ENCODE results near the gene FLT3LG. TPM values are rescaled to one million over a fixed set of nuclear protein-coding genes. Genes with fewer than 3 reads are reported as not detected.
"Not testable (repeated sequence)": the region's sequence is repeated elsewhere in the genome, so short reads cannot be mapped to it uniquely, and the experiment has no call there.

Gene FLT3LG
- total RNA-seq, 2 experiments from 2014 or later = 112 to 151 TPM

DNA sequence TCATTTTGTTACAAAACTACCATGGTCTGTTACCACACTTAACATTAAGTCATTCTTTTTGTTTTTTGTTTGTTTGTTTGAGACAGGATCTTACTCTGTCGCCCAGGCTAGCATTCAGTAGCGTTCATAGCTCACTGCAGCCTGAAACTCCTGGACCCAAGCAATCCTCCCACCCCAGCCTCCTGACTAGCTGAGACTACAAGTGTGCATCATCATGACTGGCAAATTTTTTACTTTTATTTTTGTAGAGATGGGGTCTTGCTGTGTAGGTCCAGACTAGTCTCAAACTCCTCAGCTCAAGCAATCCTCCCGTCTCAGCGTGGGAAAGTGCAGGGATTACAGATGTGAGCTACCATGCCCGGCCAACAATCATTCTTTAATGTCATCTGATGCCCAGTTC lies 17.7 kb upstream of the FLT3LG start:
- H3K4me3 Mint-ChIP-seq = no peak overlapping the region
- CTCF ChIA-PET = interaction anchor here (2.7 to 14.2 kb wide), 3 partner anchors 14 to 20 kb away, joined by 7 to 185 read pairs (median 8); partner anchors contain the start of gene FLT3LG
- no peak for DNase-seq
- H3K27me3 Mint-ChIP-seq = no peaks in the 10 kb centered on the region
- no peaks in the 10 kb centered on the region for H3K9me3 Mint-ChIP-seq (ENCODE audit: low read depth)
- ATAC-seq = no peak
- H3K27ac Mint-ChIP-seq = peak overlapping the region; percentile 45
- H3K36me3 Mint-ChIP-seq = peaks cover 12% of the 10 kb centered on the region
- peaks cover 53% of the 10 kb centered on the region for H3K4me1 Mint-ChIP-seq

DNA sequence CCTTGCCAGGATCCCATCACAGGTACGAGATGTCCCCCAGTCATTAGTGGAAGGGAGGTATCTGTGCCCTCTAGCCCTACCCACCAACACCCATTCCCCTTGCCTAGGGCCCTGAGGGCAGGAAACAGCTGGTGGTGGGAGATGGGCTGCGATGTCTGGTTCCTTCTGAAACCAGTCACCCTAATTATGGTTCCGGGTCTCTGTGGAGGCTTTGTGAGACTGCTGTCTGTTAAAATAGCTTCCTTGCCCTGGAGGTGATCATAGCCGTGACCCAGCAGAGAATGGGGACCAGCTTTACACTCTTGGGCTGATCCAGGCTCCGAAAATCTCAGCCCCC lies 15.5 kb upstream of the FLT3LG start:
- DNase-seq = no peak
- H3K9me3 Mint-ChIP-seq (ENCODE audit: low read depth) = no peaks in the 10 kb centered on the region
- H3K36me3 Mint-ChIP-seq = peaks cover 8% of the 10 kb centered on the region
- H3K4me1 Mint-ChIP-seq = peaks cover 41% of the 10 kb centered on the region
- CTCF ChIA-PET = interaction anchor here (1.1 to 14.2 kb wide), 4 partner anchors 12 to 33 kb away, joined by 3 to 185 read pairs (median 6); partner anchors contain the start of gene FLT3LG
- ATAC-seq = no peak
- no peak overlapping the region for H3K4me3 Mint-ChIP-seq
- no peaks in the 10 kb centered on the region for H3K27me3 Mint-ChIP-seq
- peak overlapping the region; percentile 92 for H3K27ac Mint-ChIP-seq

DNA sequence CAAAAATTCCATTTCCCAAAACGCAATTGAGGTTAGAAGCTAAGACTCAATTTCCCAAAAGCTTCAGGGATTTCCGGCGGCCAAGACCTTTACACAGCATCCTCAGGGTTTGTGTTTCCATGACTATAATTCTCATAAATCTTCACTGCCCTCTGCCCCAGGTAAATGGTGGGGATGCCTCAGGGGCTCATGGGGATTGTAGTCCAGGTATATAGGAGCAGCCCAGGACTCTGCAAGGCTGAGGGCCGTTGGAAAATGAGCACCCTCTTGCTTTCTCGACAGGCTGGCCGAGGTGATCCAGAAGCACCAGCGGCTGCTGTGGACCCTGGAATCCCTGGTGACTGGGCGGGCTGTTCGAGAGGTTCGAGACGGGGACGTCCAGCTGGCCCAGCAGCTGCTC lies 14.6 kb upstream of the FLT3LG start:
- H3K27ac Mint-ChIP-seq = no peak overlapping the region
- DNase-seq = no peak
- H3K27me3 Mint-ChIP-seq = no peaks in the 10 kb centered on the region
- CTCF ChIA-PET = interaction anchor here (1.6 to 14.2 kb wide), 2 partner anchors 11 to 33 kb away, joined by 3 to 185 read pairs; partner anchors contain the start of gene FLT3LG
- ATAC-seq = no peak
- H3K4me1 Mint-ChIP-seq = peaks cover 37% of the 10 kb centered on the region
- no peaks in the 10 kb centered on the region for H3K9me3 Mint-ChIP-seq (ENCODE audit: low read depth)
- no peak overlapping the region for H3K4me3 Mint-ChIP-seq
- H3K36me3 Mint-ChIP-seq = peaks cover 10% of the 10 kb centered on the region

DNA sequence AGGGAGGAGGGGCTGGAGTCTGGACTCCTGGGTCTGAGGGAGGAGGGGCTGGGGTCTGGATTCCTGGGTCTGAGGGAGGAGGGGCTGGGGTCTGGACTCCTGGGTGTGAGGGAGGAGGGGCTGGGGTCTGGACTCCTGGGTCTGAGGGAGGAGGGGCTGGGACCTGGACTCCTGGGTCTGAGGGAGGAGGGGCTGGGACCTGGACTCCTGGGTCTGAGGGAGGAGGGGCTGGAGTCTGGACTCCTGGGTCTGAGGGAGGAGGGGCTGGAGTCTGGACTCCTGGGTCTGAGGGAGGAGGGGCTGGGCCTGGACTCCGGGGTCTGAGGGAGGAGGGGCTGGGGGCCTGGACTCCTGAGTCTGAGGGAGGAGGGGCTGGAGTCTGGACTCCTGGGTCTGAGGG lies 12.9 kb upstream of the FLT3LG start:
- CTCF ChIA-PET, H3K27me3 Mint-ChIP-seq: not testable (repeated sequence)
- peaks cover 14% of the 10 kb centered on the region for H3K36me3 Mint-ChIP-seq

DNA sequence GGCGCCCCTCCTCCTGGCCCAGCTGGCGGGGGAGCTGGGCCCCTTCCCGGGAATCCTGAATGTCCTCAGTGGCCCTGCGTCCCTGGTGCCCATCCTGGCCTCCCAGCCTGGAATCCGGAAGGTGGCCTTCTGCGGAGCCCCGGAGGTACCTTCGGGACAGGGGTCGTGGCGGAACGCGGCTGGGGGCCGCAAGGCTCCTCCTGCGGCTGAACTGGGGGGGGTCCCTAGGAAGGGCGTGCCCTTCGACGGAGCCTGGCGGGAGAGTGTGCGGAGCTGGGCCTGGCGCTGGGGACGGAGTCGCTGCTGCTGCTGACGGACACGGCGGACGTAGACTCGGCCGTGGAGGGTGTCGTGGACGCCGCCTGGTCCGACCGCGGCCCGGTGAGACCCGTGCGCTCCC lies 12.4 kb upstream of the FLT3LG start:
- DNase-seq (no peak), ATAC-seq (no peak)
- Mint-ChIP-seq H3K27ac (no peak overlapping the region), H3K27me3 (no peaks in the 10 kb centered on the region), H3K4me3 (no peak overlapping the region), H3K36me3 (peaks cover 14% of the 10 kb centered on the region), H3K4me1 (peaks cover 25% of the 10 kb centered on the region), H3K9me3 (ENCODE audit: low read depth) (no peaks in the 10 kb centered on the region)
- CTCF ChIA-PET = no interaction called here

More for the DNA sequence above, 12.9 kb upstream of the FLT3LG start:
- ATAC-seq; H3K27ac Mint-ChIP-seq; H3K4me3 Mint-ChIP-seq; H3K9me3 Mint-ChIP-seq (ENCODE audit: low read depth); DNase-seq: not testable (repeated sequence)
- peaks cover 29% of the 10 kb centered on the region for H3K4me1 Mint-ChIP-seq

DNA sequence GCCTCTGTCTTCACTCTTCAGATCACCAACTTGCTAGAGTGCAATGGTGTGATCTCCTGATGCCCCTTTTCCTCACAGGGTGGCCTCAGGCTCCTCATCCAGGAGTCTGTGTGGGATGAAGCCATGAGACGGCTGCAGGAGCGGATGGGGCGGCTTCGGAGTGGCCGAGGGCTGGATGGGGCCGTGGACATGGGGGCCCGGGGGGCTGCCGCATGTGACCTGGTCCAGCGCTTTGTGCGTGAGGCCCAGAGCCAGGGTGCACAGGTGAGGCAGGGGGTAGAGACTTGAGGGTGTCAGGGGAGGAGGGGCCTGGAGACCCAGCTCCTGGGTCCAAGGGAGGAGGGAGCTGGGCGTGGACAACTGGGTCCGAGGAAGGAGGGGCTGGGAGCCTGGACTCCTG lies 11.5 kb upstream of the FLT3LG start:
- no peak for ATAC-seq
- Mint-ChIP-seq H3K27me3 (no peaks in the 10 kb centered on the region), H3K4me1 (peaks cover 18% of the 10 kb centered on the region), H3K4me3 (no peak overlapping the region), H3K9me3 (ENCODE audit: low read depth) (no peaks in the 10 kb centered on the region), H3K27ac (no peak overlapping the region), H3K36me3 (peaks cover 14% of the 10 kb centered on the region)
- CTCF ChIA-PET = no interaction called here
- DNase-seq = no peak

DNA sequence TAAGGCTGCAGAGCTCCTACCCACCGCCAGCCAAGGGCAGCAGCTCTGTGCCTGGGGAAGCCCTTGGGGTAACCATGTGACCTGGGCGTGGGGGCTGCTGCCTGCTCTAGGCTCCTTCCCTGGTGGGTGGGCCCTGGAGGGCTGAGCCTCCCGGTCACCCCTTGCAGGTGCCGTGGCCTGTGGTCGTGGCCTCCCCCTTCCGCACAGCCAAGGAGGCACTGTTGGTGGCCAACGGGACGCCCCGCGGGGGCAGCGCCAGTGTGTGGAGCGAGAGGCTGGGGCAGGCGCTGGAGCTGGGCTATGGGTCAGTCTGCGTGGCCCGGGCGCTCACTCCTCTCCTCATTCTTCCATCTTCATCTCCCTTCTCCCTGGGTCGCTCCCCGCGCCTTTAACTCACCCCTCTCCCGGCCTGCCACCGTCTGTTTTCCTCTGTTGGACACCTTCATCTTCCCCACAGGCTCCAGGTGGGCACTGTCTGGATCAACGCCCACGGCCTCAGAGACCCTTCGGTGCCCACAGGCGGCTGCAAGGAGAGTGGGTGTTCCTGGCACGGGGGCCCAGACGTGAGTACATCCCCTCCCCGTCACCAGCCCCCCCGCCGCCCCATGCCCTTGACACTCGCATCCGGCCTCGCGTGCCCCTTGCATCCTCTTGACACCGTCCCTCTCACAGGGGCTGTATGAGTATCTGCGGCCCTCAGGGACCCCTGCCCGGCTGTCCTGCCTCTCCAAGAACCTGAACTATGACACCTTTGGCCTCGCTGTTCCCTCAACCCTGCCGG lies 9.9 kb upstream of the FLT3LG start:
- H3K36me3 Mint-ChIP-seq = peaks cover 15% of the 10 kb centered on the region
- H3K27me3 Mint-ChIP-seq = no peaks in the 10 kb centered on the region
- peaks cover 14% of the 10 kb centered on the region for H3K4me1 Mint-ChIP-seq
- peak overlapping the region; percentile 29 for H3K27ac Mint-ChIP-seq
- CTCF ChIA-PET = no interaction called here
- no peaks in the 10 kb centered on the region for H3K9me3 Mint-ChIP-seq (ENCODE audit: low read depth)
- ATAC-seq (no peak), DNase-seq (no peak)
- H3K4me3 Mint-ChIP-seq = no peak overlapping the region

DNA sequence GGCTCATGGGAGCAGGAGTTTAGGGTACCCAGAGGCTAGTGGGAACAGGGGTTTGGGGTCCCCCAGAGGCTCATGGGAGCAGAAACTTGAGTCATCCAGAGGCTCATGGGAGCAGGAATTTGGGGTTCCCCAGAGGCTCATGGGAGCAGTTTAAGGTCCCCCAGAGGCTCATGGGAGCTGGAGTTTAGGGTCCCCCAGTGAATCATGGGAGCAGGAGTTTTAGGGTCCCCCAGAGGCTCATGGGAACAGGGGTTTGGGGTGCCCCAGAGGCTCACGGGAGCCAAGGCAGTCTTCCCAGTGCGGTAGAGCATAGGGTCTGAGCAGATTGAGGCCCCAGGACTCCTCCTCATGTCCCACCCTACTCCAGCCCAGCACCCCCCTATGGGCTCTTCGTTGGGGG lies 8.6 kb upstream of the FLT3LG start:
- no peak for DNase-seq
- Mint-ChIP-seq H3K27ac (peak overlapping the region; percentile 19), H3K9me3 (ENCODE audit: low read depth) (no peaks in the 10 kb centered on the region), H3K36me3 (peaks cover 11% of the 10 kb centered on the region), H3K27me3 (no peaks in the 10 kb centered on the region), H3K4me3 (no peak overlapping the region), H3K4me1 (peaks cover 23% of the 10 kb centered on the region)
- no peak for ATAC-seq
- CTCF ChIA-PET = interaction anchor here (1.4 kb wide), 1 partner anchor 11 kb away, joined by 3 read pairs; no protein-coding TSS in a partner anchor

DNA sequence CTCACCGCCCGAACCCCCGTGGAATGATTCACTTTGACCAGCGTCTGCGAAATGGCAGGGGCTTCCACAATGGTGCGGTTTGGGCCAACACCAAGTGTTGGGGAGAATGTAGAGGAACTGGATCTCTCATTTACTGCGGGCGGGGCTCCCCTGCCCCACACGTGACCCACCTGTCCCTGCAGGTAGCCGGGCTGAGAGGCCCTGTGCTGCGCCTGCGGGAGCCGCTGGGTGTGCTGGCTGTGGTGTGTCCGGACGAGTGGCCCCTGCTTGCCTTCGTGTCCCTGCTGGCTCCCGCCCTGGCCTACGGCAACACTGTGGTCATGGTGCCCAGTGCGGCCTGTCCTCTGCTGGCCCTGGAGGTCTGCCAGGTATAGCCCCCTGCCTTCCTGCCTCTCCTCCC lies 5.8 kb upstream of the FLT3LG start:
- Mint-ChIP-seq H3K27ac (peak overlapping the region; percentile 99), H3K36me3 (peaks cover 9% of the 10 kb centered on the region), H3K9me3 (ENCODE audit: low read depth) (no peaks in the 10 kb centered on the region), H3K27me3 (no peaks in the 10 kb centered on the region), H3K4me3 (peak overlapping the region; percentile 69), H3K4me1 (peaks cover 46% of the 10 kb centered on the region)
- no peak for DNase-seq
- no peak for ATAC-seq
- CTCF ChIA-PET = interaction anchor here (7.4 kb wide), 1 partner anchor 14 kb away, joined by 185 read pairs; the partner anchor contains the start of genes ALDH16A1 and PIH1D1

DNA sequence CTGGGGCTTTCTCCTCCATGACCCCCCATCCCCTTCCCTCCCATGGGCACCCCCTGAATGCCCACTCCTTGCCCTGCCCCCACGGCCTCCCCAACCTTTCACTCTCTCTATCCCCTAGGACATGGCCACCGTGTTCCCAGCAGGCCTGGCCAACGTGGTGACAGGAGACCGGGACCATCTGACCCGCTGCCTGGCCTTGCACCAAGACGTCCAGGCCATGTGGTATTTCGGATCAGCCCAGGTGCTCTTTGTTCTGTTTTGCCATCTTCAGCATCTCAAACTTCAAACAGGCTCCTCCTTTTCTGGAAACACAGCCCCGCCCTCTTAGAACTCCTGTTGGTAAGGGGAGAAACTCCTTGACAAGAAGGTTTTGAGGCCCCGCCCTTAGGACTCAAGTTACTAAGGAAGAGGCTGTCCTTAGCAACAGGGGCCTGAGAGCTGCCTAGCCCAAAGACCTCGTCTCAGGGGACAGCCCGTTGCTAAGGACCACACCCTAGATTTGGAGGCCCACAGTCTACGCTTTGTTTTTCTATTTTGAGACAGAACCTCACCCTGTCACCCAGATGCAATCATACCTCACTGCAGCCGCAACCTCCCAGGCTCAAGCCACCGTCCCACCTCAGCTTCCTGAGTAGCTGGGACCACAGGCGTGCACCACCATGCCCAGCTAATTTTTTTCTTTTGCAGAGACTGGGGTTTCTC lies 5.1 kb upstream of the FLT3LG start:
- Mint-ChIP-seq H3K27ac (peak overlapping the region; percentile 99), H3K27me3 (no peaks in the 10 kb centered on the region), H3K4me3 (peak overlapping the region; percentile 69), H3K9me3 (ENCODE audit: low read depth) (no peaks in the 10 kb centered on the region), H3K4me1 (peaks cover 52% of the 10 kb centered on the region), H3K36me3 (peaks cover 9% of the 10 kb centered on the region)
- DNase-seq = peak; percentile 98
- ATAC-seq = peak; percentile 78
- CTCF ChIA-PET = interaction anchor here (0.7 to 7.4 kb wide), 17 partner anchors 15 to 203 kb away, joined by 3 to 185 read pairs (median 5); partner anchors contain the start of genes ALDH16A1, CD37, KASH5 and PIH1D1

DNA sequence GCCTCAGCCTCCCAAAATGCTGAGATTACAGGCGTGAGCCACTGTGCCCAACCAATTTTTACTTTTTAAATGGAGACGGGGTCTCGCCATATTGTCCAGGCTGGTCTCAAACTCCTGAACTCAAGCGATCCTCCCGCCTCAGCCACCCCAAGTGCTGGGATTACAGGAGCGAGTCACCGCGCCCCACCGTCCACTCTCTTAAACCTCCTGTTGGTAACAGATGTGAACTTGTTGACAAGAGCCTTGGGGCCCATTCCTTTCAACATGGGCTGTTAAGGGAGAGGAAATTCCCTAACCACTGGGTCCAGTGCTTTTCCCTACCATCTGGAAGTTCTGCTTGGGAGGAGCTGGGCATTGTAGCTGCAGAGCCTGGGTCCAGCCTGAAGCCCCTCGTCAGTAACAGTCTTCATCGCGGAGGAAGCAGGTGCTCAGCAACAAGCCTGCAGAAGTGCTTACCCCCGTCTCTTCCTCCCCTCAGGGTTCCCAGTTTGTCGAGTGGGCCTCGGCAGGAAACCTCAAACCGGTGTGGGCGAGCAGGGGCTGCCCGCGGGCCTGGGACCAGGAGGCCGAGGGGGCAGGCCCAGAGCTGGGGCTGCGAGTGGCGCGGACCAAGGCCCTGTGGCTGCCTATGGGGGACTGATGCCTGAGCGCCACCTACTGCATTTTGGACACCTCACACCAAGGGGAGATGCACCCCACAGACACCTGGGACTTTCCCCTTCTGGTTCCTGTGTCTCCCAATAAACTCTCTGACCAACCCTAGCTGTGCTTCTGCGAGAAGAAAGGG lies 4.0 kb upstream of the FLT3LG start:
- peaks cover 51% of the 10 kb centered on the region for H3K4me1 Mint-ChIP-seq
- CTCF ChIA-PET = interaction anchor here (0.6 to 7.4 kb wide), 37 partner anchors 16 to 245 kb away, joined by 3 to 185 read pairs (median 5); partner anchors contain the start of genes ALDH16A1, CD37, GFY and KASH5
- peak overlapping the region; percentile 99 for H3K27ac Mint-ChIP-seq
- H3K27me3 Mint-ChIP-seq = no peaks in the 10 kb centered on the region
- peaks cover 4% of the 10 kb centered on the region for H3K36me3 Mint-ChIP-seq
- H3K9me3 Mint-ChIP-seq (ENCODE audit: low read depth) = no peaks in the 10 kb centered on the region
- ATAC-seq = peak; percentile 65
- DNase-seq = peak; percentile 97
- peak overlapping the region; percentile 55 for H3K4me3 Mint-ChIP-seq

DNA sequence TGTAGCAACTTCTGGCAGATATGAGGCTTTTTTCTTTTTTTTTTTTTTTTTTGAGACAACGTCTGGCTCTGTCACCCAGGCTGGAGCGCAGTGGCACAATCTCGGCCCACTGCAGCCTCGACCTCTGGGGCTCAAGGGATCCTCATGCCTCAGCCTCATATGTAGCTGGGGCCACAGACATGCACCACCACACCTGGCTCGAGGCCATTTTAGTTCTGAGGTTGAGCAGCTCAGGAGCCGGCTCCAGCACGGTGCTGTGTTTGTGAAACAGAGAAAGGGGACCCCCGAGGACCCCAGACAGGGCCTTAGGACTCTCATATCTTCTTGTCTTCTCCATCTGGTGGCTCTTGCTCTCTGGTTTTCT lies 3.4 kb upstream of the FLT3LG start:
- Mint-ChIP-seq H3K27ac (peak overlapping the region; percentile 99), H3K4me1 (peaks cover 53% of the 10 kb centered on the region), H3K27me3 (no peaks in the 10 kb centered on the region), H3K9me3 (ENCODE audit: low read depth) (no peaks in the 10 kb centered on the region), H3K36me3 (peaks cover 7% of the 10 kb centered on the region), H3K4me3 (no peak overlapping the region)
- CTCF ChIA-PET = interaction anchor here (0.7 to 7.4 kb wide), 30 partner anchors 17 to 245 kb away, joined by 3 to 185 read pairs (median 5); partner anchors contain the start of genes ALDH16A1, CD37, GFY and KASH5
- ATAC-seq (no peak), DNase-seq (peak; percentile 63)

DNA sequence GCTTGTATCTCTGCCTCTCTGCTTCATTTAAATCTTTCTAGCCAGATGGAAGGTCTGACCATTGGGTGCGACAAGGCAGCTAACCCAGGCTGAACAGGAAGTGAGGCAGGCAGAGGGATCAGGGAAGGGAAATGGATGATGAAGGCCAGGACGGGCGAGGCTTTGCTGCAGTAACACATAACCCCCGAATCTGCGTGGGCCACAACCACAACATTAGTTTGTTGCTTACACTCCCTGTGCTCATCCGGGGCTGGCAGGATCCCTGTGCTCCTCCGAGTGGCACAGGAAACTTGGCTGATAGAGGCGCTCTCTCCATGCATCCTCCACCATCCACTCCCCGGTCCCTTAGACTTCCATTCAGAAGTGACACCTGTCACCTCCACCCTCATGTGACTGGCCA lies 1.1 kb upstream of the FLT3LG start:
- DNase-seq = no peak
- Mint-ChIP-seq H3K9me3 (ENCODE audit: low read depth) (no peaks in the 10 kb centered on the region), H3K27me3 (no peaks in the 10 kb centered on the region), H3K4me3 (peak overlapping the region; percentile 87), H3K27ac (peak overlapping the region; percentile 85), H3K36me3 (peaks cover 13% of the 10 kb centered on the region), H3K4me1 (peaks cover 63% of the 10 kb centered on the region)
- CTCF ChIA-PET = interaction anchor here (0.6 to 7.4 kb wide), 27 partner anchors 13 to 247 kb away, joined by 3 to 185 read pairs (median 5); partner anchors contain the start of genes ALDH16A1, PIH1D1, PRMT1 and RPL13A
- no peak for ATAC-seq

Measured in activated CD8-positive, alpha-beta memory T cell treated with anti-CD3 and anti-CD28 coated beads, Interleukin-2, amount 10 ng/mL, durations not matched to agents 7 days and 5 days (primary cell).